GM18517 (cell line): ENCODE results near the gene EFCAB11.
"Not testable (repeated sequence)": the region's sequence is repeated elsewhere in the genome, so short reads cannot be mapped to it uniquely, and the experiment has no call there.

Source experiments
- ATAC-seq: cut with Tn5 transposase; IDR thresholded peaks from one replicate; pipeline ENCODE4 v1.9.1; 2021; ENCODE audit warnings: mild to moderate bottlenecking, moderate library complexity; ENCODE audit not compliant: unreplicated experiment

Gene EFCAB11

GRCh38 chr14:89874091-89874490 is 80.4 kb downstream of the EFCAB11 start:
- ATAC-seq = not testable (repeated sequence)

GRCh38 chr14:89870316-89870715 is 84.2 kb downstream of the EFCAB11 start:
- no peak for ATAC-seq

DNA sequence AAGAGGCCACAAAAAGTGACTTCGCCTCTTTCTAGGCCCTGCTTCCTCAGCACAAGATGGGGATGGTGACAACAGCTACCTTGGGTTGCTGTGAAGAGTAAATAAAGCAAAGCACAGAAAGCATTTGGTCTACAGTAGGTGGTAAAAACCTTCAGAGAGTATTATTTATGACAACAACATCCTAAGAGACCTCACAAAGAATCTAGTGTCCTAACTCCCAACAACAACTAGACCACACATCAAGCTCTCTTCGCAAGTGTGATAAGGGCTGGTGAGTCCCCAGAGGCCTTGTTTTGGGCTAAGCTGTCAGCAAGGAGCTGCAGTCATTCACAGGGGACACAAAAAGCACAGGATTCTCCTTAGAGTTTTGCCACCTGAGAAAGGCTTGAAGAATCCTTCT is 84.9 kb downstream of the EFCAB11 start:
- no peak for ATAC-seq

GRCh38 chr14:89866458-89866857 is 88.1 kb downstream of the EFCAB11 start:
- no peak for ATAC-seq

- ATAC-seq = no peak
Measured at GRCh38 chr14:89865153-89865552, 89.4 kb downstream of the EFCAB11 start.

- no peak for ATAC-seq
Measured at GRCh38 chr14:89862856-89863255, 91.7 kb downstream of the EFCAB11 start.

DNA sequence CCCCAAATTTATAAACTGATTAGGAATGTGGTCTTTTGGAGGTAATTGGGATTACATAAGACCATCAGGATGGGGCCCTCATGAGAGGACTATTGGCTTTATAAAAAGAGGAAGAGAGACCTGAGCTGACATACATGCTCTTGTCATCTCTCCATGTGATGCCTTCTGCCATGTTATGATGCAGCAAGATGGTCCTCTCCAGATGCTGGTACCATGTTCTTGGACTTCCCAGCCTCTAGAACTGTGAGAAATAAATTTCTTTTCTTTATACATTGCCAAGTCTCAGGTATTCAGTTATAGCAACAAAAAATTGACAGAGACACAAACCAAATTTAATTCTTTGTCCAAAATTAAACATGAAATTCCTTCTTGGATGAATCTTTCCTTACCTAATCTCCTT is 92.9 kb downstream of the EFCAB11 start:
- ATAC-seq = no peak

GRCh38 chr14:89858089-89858488 is 96.4 kb downstream of the EFCAB11 start:
- no peak for ATAC-seq

DNA sequence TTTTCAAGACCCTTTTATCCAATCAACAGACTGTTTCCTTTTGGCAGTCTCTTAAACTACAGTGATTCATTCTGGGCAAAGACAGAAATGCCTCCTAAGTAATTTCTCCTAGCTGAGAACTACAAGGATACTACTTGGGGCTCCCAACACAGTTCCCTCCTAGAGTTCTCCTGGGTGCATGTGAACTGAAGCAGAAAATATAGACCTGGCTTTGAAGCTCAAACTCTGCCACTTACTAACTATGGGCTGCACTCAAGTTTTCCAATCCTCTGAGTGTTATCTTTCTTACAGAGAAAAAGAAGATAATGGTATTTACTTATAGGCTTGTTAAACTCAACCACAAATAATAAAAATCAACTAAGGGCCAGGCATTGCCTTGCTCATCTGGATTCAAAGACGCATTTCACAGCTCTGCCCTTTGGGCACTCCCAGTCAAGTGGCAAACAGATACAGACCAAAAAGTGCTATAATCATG is 97.6 kb downstream of the EFCAB11 start:
- no peak for ATAC-seq

GRCh38 chr14:89855961-89856656 is 98.4 kb downstream of the EFCAB11 start:
- no peak for ATAC-seq

DNA sequence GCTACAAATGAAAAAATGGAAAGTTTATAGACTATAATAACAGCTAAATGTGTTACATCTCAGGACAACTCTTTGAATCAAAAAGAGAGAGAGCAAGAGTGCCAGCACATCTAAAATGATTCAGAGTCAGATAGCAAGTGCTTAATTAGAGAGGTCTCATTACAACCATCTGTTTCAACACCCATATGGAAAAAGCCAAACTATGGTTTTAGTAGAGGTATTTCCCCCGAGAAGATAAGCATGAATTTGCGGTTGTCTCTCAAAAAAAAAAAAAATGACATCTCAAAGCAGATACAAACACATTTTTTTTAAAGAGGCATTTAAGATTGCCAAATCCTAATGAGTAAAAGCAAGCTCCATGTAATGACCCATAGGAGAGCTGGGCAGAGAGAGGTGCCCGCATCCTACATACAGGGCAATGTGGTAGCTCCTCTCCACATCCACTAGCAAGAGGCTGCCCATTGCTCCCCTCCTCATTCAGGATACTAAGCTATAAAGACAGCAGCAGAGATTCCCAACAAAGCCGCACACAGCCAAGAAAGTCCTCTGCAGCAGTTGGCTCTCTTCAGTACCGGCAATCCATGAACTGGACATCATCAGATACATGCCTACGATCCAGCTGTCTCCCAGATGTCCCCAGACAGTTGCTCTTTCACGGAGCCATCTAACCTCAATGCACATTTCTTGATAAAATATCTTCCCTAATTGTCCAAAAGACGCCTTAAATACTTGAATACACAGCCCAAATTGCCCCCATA is 100.4 kb downstream of the EFCAB11 start:
- no peak for ATAC-seq

DNA sequence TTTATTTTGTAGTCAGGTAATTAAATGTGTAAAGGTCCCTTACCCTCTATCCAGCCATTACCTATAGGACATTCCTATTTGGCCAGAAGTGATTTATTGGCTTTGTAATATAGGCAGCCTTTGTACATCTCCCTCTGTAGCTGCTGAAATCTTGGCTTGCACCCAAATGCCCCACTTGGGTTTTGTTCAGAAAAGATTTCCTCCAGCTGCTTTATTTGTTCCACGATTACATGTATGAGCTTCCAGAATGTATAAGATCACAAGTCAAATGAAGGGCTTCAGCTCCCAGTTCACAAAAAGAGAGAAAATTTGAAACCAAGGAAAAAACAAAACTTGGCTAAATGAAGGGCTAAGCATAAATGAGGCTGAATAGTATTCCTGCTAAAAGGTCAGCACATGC is 103.4 kb downstream of the EFCAB11 start:
- ATAC-seq = no peak

GRCh38 chr14:89849931-89850330 is 104.6 kb downstream of the EFCAB11 start:
- ATAC-seq = no peak

GRCh38 chr14:89848165-89848564 is 106.4 kb downstream of the EFCAB11 start:
- no peak for ATAC-seq

DNA sequence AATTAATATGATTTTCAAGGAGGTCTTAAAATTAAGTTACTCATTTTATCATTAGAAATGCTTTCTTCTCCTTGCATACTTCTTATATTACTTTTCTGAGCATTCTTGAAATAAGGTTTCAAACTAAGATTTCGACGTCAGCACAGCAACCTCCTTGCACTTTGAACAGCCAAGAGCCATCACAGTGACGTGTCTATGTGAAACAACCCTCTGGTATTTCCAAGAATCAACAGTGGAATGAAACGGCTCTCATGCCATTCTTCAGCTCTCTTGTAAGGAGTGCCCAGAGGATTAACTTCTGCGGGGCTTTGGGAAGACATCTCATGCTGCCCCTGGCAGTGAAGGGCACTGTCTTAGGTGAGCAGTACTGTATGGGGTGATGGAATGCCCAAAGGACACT is 109.2 kb downstream of the EFCAB11 start:
- ATAC-seq = no peak

- ATAC-seq = no peak
Measured at GRCh38 chr14:89844508-89844907, 110.0 kb downstream of the EFCAB11 start.

DNA sequence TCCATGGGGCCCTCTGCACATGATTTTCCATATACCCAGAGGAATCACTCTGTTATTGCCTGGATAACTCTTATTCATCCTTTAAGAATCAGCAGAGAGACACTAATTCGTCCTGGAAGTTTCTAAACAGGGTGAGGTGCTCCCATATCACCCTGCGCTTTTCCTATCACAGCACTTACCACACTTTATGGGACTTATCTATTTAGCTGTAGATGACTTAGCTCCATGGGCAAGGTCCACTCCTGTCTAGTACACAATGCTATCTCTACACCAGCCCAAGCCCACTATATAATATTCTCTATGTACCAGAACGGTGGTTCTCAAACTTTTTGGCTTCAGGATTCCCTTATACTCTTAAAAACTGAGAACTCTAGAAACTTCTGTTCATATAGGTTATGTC is 111.7 kb downstream of the EFCAB11 start:
- ATAC-seq = no peak

GRCh38 chr14:89841851-89842250 is 112.7 kb downstream of the EFCAB11 start:
- no peak for ATAC-seq

- ATAC-seq = no peak
Measured at GRCh38 chr14:89836830-89837469, 117.6 kb downstream of the EFCAB11 start.

DNA sequence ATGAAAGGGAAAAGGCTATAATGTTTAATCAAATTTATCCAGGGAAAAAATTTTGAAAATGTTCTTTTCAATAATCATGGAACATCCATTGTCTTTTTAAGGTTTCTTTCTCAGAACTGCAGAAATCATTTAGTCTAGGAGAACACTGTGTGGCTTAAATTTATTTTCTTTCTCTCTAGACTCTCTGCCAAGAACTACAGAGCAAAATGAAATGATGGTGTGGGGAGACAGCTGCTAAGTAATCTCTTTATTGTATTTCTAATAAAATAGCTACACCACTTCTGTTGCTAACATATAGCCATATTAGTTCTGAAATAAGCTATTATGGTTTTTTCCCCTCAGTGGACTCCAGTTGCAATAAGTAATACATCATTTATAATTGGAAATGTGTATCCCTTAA is 120.9 kb downstream of the EFCAB11 start:
- ATAC-seq = no peak

DNA sequence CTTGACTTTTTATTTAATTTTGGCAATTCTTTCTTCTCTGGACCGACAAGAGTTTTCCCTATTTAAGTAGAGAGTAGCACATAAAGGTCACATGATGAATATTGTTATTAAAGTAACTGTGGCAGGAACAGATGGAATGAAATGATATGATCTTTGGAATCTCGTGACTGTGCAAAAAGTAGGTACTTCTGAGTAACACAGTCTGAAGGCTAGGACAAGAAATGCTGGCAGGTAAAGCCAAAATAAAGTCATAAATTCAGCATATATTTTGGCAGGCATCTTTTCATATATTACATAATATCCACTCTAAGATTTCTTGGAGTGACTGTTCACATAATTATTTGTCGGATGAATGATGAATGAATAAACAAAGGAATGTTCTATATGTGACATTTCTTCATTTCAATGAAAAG is 121.4 kb downstream of the EFCAB11 start:
- ATAC-seq = no peak
